ENCODE results near the gene CDC25C. TPM values are rescaled to one million over a fixed set of nuclear protein-coding genes. Genes with fewer than 3 reads are reported as not detected.

Gene CDC25C
- total RNA-seq, 1 donor from 2014 or later, result 3.8 TPM

GRCh38 chr5:138346889-138347288 lies 15.3 kb upstream of the CDC25C start:
- TF ChIP-seq, protein P1, sequence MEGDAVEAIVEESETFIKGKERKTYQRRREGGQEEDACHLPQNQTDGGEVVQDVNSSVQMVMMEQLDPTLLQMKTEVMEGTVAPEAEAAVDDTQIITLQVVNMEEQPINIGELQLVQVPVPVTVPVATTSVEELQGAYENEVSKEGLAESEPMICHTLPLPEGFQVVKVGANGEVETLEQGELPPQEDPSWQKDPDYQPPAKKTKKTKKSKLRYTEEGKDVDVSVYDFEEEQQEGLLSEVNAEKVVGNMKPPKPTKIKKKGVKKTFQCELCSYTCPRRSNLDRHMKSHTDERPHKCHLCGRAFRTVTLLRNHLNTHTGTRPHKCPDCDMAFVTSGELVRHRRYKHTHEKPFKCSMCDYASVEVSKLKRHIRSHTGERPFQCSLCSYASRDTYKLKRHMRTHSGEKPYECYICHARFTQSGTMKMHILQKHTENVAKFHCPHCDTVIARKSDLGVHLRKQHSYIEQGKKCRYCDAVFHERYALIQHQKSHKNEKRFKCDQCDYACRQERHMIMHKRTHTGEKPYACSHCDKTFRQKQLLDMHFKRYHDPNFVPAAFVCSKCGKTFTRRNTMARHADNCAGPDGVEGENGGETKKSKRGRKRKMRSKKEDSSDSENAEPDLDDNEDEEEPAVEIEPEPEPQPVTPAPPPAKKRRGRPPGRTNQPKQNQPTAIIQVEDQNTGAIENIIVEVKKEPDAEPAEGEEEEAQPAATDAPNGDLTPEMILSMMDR (IDR thresholded peaks at IDR 0.05; ENCODE audit: unreplicated experiment), result no peak
- Mint-ChIP-seq H3K4me1 (ENCODE audit: unreplicated experiment) (peaks cover under 1% of the 10 kb centered on the region), H3K27me3 (ENCODE audit: unreplicated experiment) (peaks cover 9% of the 10 kb centered on the region), H3K27ac (ENCODE audit: unreplicated experiment) (no peak overlapping the region), H3K4me3 (ENCODE audit: unreplicated experiment) (no peak overlapping the region), H3K9me3 (ENCODE audit: unreplicated experiment) (no peaks in the 10 kb centered on the region), H3K36me3 (ENCODE audit: low read depth, unreplicated experiment) (peaks cover 45% of the 10 kb centered on the region)
- DNase-seq (ENCODE audit: low spot score), result no peak

- no peak overlapping the region for H3K27ac Mint-ChIP-seq (ENCODE audit: unreplicated experiment)
- DNase-seq (ENCODE audit: low spot score), result no peak
- peaks cover 47% of the 10 kb centered on the region for H3K36me3 Mint-ChIP-seq (ENCODE audit: low read depth, unreplicated experiment)
- peaks cover 13% of the 10 kb centered on the region for H3K4me1 Mint-ChIP-seq (ENCODE audit: unreplicated experiment)
- peak overlapping the region; percentile 73 for H3K4me3 Mint-ChIP-seq (ENCODE audit: unreplicated experiment)
- TF ChIP-seq, protein P1 (IDR thresholded peaks at IDR 0.05; ENCODE audit: unreplicated experiment), result no peak
- H3K27me3 Mint-ChIP-seq (ENCODE audit: unreplicated experiment), result peaks cover 5% of the 10 kb centered on the region
- H3K9me3 Mint-ChIP-seq (ENCODE audit: unreplicated experiment), result no peaks in the 10 kb centered on the region
Observed at GRCh38 chr5:138344887-138345622, 13.5 kb upstream of the CDC25C start.

DNA sequence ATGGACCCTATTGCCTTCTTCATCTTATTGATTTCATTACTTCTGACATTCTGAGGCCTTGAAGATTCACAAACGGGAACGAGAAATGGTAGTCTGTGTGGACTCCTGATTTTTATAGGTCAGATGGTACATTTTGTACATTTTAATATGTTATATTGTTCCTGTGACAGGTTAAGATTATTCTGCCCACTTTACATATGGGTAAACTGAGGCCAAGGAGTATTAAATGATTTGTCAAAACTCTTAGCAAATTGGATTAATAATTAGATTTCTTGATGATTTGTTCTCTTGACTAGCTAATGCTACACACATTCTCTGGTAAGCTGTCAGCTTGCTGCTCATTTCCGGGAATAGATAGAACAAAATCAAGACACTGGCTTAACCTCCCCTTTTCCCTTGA lies 8.4 kb upstream of the CDC25C start:
- TF ChIP-seq, protein P1 (IDR thresholded peaks at IDR 0.05; ENCODE audit: unreplicated experiment), result no peak
- no peak for DNase-seq (ENCODE audit: low spot score)
- Mint-ChIP-seq H3K4me1 (ENCODE audit: unreplicated experiment) (peaks cover 31% of the 10 kb centered on the region), H3K36me3 (ENCODE audit: low read depth, unreplicated experiment) (peaks cover 28% of the 10 kb centered on the region), H3K4me3 (ENCODE audit: unreplicated experiment) (peak overlapping the region; percentile 97), H3K27ac (ENCODE audit: unreplicated experiment) (peak overlapping the region; percentile 94), H3K27me3 (ENCODE audit: unreplicated experiment) (peaks cover 17% of the 10 kb centered on the region), H3K9me3 (ENCODE audit: unreplicated experiment) (no peaks in the 10 kb centered on the region)

DNA sequence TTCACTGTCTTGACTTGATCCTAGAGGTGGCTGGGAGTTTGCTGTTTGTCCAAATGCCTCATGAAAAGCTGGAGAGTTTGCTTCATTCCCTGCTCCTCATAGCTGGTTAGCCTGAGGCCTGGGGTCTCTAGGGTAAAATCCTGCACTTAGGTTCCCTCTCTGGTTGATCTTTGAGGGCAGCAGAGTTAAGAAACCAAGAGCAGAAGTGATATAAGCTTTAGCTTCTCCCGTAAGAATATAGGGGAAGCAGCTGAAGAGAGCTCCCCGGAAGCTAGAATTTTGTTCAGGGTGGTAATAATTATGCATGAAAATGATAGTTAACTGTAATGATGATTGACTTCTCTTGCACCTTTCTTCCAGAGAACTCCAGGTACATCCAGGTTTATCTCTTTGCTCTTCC lies 7.9 kb upstream of the CDC25C start:
- H3K27ac Mint-ChIP-seq (ENCODE audit: unreplicated experiment), result peak overlapping the region; percentile 94
- H3K36me3 Mint-ChIP-seq (ENCODE audit: low read depth, unreplicated experiment), result peaks cover 24% of the 10 kb centered on the region
- peaks cover 31% of the 10 kb centered on the region for H3K4me1 Mint-ChIP-seq (ENCODE audit: unreplicated experiment)
- DNase-seq (ENCODE audit: low spot score), result no peak
- no peaks in the 10 kb centered on the region for H3K9me3 Mint-ChIP-seq (ENCODE audit: unreplicated experiment)
- H3K4me3 Mint-ChIP-seq (ENCODE audit: unreplicated experiment), result peak overlapping the region; percentile 97
- TF ChIP-seq, protein P1 (IDR thresholded peaks at IDR 0.05; ENCODE audit: unreplicated experiment), result no peak
- H3K27me3 Mint-ChIP-seq (ENCODE audit: unreplicated experiment), result peaks cover 17% of the 10 kb centered on the region

DNA sequence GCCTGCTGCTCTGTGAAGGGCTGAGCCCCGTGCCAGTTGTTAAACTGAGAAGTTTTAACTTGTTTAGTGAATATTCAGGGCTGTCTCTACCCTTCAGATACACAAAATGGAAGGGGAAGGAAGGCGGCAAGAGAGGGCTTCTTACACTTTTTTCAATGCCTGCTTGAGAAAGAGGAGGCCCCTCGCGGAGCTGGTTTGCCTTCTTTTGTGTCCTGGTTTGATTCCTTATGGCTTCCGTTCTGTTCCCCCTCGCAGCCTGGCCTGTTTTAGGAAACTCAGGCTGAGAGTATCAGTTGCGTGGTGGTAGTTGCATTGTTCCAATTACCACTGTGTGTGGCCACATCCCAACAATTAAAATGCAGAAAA lies 7.5 kb upstream of the CDC25C start:
- Mint-ChIP-seq H3K9me3 (ENCODE audit: unreplicated experiment) (no peaks in the 10 kb centered on the region), H3K4me3 (ENCODE audit: unreplicated experiment) (peak overlapping the region; percentile 97), H3K4me1 (ENCODE audit: unreplicated experiment) (peaks cover 31% of the 10 kb centered on the region), H3K27ac (ENCODE audit: unreplicated experiment) (peak overlapping the region; percentile 94), H3K27me3 (ENCODE audit: unreplicated experiment) (peaks cover 17% of the 10 kb centered on the region), H3K36me3 (ENCODE audit: low read depth, unreplicated experiment) (peaks cover 20% of the 10 kb centered on the region)
- TF ChIP-seq, protein P1 (IDR thresholded peaks at IDR 0.05; ENCODE audit: unreplicated experiment), result no peak
- peak; percentile 25 for DNase-seq (ENCODE audit: low spot score)

Measured in endothelial cell (in vitro differentiated cells).